DMS153 treated with DMSO at 0.1 percent for 48 hours (cell line): ENCODE data around the gene KRT77.

Experiments used
- DNase-seq: peaks from one replicate; lab custom pipeline; 2025; ENCODE audit not compliant: unreplicated experiment; lab: John Stamatoyannopoulos, UW

The KRT77 gene

GRCh38 chr12:52659395-52659794, 43.9 kb downstream of the KRT77 start:
- DNase-seq = no peak

- DNase-seq = no peak
Measured at GRCh38 chr12:52658196-52658595, 45.1 kb downstream of the KRT77 start.

- no peak for DNase-seq
Measured at GRCh38 chr12:52657250-52657902, 45.9 kb downstream of the KRT77 start.

GRCh38 chr12:52656616-52657015, 46.7 kb downstream of the KRT77 start:
- no peak for DNase-seq

- DNase-seq = no peak
Measured at GRCh38 chr12:52655720-52656124, 47.6 kb downstream of the KRT77 start.

- no peak for DNase-seq
Measured at GRCh38 chr12:52655251-52655650, 48.1 kb downstream of the KRT77 start.

- no peak for DNase-seq
Measured at GRCh38 chr12:52651726-52652261, 51.5 kb downstream of the KRT77 start, which contains the start of gene KRT2. TSS of gene KRT2 (minus strand) at chr12:52652211. CDS start at chr12:52652142, 69 bp downstream.

- no peak for DNase-seq
Measured at GRCh38 chr12:52650520-52651081, 52.7 kb downstream of the KRT77 start.

GRCh38 chr12:52649066-52649465, 54.3 kb downstream of the KRT77 start:
- no peak for DNase-seq

GRCh38 chr12:52648012-52648550, 55.2 kb downstream of the KRT77 start:
- DNase-seq = no peak

GRCh38 chr12:52647601-52648000, 55.7 kb downstream of the KRT77 start:
- no peak for DNase-seq

- DNase-seq = no peak
Measured at GRCh38 chr12:52646613-52647012, 56.7 kb downstream of the KRT77 start.

- no peak for DNase-seq
Measured at GRCh38 chr12:52645982-52646381, 57.3 kb downstream of the KRT77 start.

GRCh38 chr12:52645120-52645761, 58.1 kb downstream of the KRT77 start:
- DNase-seq = no peak

- no peak for DNase-seq
Measured at GRCh38 chr12:52644078-52644415, 59.3 kb downstream of the KRT77 start.

GRCh38 chr12:52643233-52644077, 59.9 kb downstream of the KRT77 start:
- DNase-seq = no peak

- DNase-seq = no peak
Measured at GRCh38 chr12:52641468-52641867, 61.9 kb downstream of the KRT77 start.
